Measurements from ENCODE around the gene FAM180A. TPM values are rescaled to one million over a fixed set of nuclear protein-coding genes. Genes with fewer than 3 reads are reported as not detected.

FAM180A gene
- total and polyA plus RNA-seq, 9 of the 15 experiments (the other 6 are each of a cell fraction or from before 2014, with no cell fraction given), result not detected

DNA sequence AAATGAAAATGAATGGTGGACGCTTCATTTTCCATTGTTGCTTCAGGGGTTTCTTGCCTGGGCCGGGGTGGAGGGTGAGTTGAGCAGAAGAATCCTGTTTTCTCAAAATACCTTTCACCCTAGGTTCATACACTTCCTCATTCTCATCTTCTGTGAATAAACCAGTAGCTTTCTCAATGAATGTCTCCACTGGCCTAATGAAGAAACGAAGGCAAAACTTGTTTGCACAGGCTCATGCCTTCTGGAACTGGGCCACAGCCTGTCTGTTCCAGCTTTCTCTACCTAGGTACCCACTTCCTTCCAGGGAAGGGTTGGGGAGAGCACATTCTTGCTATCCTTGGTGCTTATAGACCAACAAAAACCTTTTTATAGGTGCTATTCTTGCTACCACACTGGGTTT is 65.0 kb downstream of the FAM180A start (continued):
- no peak for TF ChIP-seq ZHX1 (conservative IDR thresholded peaks at IDR 0.05; ENCODE audit: low read length)

DNA sequence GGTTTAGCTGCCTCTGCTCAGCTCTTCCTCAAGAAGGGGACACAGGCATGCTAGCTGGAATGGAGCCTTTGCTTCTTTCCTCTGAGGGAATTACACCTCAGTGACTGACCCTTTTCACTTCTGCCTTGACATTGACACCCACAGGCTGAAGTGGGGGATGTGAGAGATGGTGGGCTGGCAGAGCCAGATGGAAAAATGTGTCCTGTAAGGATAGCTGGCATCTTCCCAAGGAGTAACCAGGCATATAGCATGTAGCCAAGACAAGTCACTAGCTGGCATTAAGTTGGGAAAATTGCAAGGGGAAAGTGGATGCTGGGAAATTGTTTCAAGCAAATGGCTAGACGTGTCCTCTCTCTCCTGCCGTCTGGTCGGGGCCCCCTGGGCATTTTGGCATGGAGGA is 66.4 kb downstream of the FAM180A start:
- no peak for FAIRE-seq

More for the DNA sequence above, 66.4 kb downstream of the FAM180A start:
- no peak overlapping the region for H3K4me2 ChIP-seq (ENCODE audit: insufficient read depth, low read length)
- BruUV-seq (replicated peaks), result no TSS peak
- TF ChIP-seq BRCA1 (IDR thresholded peaks at IDR 0.05), result no peak
- TF ChIP-seq BRCA1 (CRISPR knock-in tag; IDR thresholded peaks at IDR 0.05), result 0 out of 2 replicates have a peak, but pooled peaks have one; percentile 84
- TF ChIP-seq HNRNPUL1 (IDR thresholded peaks at IDR 0.05; ENCODE audit: low read length), result no peak
- H3K79me2 ChIP-seq (ENCODE audit: control insufficient read depth, insufficient read depth, low read length), result no peaks in the 10 kb centered on the region
- H4K20me1 ChIP-seq (replicated peaks; ENCODE audit: control insufficient read depth, insufficient read depth, low read length), result peaks cover 15% of the 10 kb centered on the region; the same call in 1 of the 2 replicates
- peaks cover 2 to 3% of the 10 kb centered on the region in 2 experiments; a peak in 3 of 5 replicates for H3K4me1 ChIP-seq (replicated peaks in 1 of 2; ENCODE audit: control insufficient read depth in 2 of 2, insufficient read depth in 2 of 2, low read length in 2 of 2)
- ATAC-seq, result peak; percentile 7; the same call in 1 of the 3 replicates
- no peak overlapping the region for H2AFZ ChIP-seq (ENCODE audit: low read depth, low read length)
- no peaks in the 10 kb centered on the region for H3K27me3 ChIP-seq (ENCODE audit: control insufficient read depth in 2 of 2, insufficient read depth in 2 of 2, low read length in 2 of 2)
- H3K27ac ChIP-seq (ENCODE audit: extremely low read depth, low read depth, low read length), result no peak overlapping the region
- in situ Hi-C loops (cut with MboI) (no loop called here), intact Hi-C loops (cut with micrococcal nuclease) (no loop called here)
- ChIA-PET CTCF (ENCODE audit: low intra/inter-chr PET ratio) (no interaction called here), POLR2A (interaction anchor here (0.6 to 2.8 kb wide), 6 partner anchors 10 to 136 kb away, joined by 3 to 9 read pairs (median 4); partner anchors contain the start of gene STMP1)
- peaks cover 11% of the 10 kb centered on the region; the same call in 2 of the 3 replicates for H3K36me3 ChIP-seq (ENCODE audit: control insufficient read depth, insufficient read depth, low read length)
- DNase-seq (ENCODE audit: extremely low read depth in 1 of 4, low spot score in 3 of 4), result no peak
- H3K9me3 ChIP-seq (replicated peaks; ENCODE audit: control insufficient read depth, insufficient read depth, low read depth, low read length), result no peaks in the 10 kb centered on the region
- no peak overlapping the region; a peak in 1 of 4 replicates for H3K9ac ChIP-seq (ENCODE audit: insufficient read depth in 1 of 2, low read depth in 2 of 2, low read length in 2 of 2)
- no peak overlapping the region for H3K4me3 ChIP-seq
- 52% methylated on average over 3 of the region's 3 CpGs for WGBS (ENCODE audit: insufficient coverage, low coverage, missing lambda C conversion rate)
- no peaks in the 10 kb centered on the region for H3K9me1 ChIP-seq (ENCODE audit: control insufficient read depth, insufficient read depth, low read length)

All from K562 (cell line).